HG03103 (cell line): Measurements from ENCODE around the gene FBXO28.

Source experiments
- ATAC-seq: cut with Tn5 transposase; IDR thresholded peaks from one replicate; pipeline ENCODE4 v1.9.1; 2021; ENCODE audit warnings: low read depth; ENCODE audit not compliant: unreplicated experiment

The FBXO28 gene

DNA sequence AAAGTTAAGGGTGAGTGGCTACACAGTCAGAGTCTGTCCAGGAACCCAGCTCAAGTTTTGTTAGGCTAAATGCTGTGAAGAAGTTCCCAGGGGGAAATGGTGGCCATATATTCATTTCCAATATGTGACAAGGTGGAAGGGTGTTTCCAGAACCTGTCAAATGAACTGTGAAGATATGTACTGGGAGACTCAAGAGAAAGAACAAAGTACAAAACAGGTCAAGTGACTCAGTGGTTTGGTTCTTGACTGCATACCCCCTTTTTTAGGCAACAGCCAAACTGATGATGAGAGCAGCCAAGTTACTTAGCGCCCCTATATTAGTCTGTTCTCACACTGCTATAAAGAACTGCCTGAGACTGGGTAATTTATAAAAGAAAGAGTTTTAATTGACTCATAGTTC, 18.6 kb upstream of the FBXO28 start:
- no peak for ATAC-seq

DNA sequence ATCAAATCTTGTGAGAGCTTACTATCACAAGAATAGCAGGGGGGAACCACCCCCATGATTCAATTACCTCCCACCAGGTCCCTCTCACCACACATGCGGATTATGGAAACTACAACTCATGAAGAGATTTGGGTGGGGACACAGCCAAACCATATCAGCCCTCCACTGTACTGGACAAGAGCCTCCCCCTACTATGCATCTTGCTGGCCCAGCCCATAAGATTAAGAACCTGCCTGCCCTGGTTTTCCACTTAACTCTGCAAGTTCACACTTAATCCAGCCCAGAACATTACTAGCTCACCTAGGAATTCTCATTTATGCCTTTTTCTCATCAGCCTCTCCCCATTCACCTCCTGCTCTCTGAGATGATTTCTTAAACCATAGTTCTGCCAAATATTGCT, 18.0 kb upstream of the FBXO28 start:
- no peak for ATAC-seq

DNA sequence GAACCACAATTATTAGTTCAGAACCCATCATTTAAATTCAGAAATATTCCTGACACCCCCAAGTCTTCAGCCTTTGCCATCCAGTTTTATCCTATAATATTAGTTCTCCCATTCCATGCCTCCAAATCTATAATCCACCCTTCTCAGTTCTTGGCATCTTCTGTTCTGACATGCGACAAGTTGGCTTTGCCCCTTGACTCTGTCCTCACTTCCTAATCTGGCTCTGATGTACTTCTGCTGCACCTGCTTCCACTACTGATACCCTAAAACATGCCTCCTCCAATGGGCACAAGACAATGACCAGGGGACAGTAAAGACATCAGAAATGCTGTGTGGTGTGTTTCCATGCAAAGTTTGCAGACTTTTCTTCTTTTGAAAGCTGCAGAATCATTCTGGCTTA, 17.1 kb upstream of the FBXO28 start:
- no peak for ATAC-seq

DNA sequence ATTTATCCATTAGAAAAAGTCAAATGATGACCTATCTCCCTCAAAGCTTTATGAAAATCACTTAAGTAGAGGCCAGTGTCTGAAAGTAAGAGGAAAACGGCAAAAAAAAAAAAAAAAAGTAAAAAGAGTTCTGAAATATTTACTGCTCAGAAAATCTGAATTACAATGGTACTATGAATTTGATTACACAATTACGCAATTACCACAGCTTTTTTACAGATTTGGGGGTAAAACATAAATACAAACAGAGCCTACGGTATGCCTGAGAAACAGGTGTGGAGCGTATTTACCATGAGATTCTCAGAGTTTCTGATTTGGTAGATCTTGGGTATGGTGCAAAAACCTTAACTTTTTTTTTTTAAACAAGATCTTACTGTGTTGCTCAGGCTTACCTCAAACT, 15.9 kb upstream of the FBXO28 start:
- no peak for ATAC-seq

- peak; percentile 91 for ATAC-seq
Observed at GRCh38 chr1:224106568-224107281, 7.2 kb upstream of the FBXO28 start.

- no peak for ATAC-seq
Observed at GRCh38 chr1:224107282-224107625, 6.7 kb upstream of the FBXO28 start.

- ATAC-seq, result no peak
Observed at GRCh38 chr1:224108991-224109390, 4.9 kb upstream of the FBXO28 start.

DNA sequence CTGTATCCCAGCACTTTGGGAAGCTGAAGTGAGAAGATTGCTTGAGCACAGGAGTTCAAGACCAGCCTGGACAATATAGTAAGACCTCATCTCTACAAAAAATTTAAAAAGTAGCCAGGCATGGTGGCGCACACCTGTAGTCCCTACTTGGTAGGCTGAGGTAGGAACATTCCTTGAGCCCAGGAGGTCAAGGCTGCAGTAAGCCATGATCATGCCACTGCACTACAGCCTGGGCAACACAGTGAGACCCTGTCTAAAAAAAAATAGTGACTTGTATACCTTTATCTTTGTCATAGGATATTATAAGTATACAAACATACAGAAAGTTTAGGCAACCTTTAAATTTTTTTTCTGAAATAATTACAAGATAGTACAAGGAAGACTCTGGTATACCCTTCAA, 3.9 kb upstream of the FBXO28 start:
- ATAC-seq, result no peak

DNA sequence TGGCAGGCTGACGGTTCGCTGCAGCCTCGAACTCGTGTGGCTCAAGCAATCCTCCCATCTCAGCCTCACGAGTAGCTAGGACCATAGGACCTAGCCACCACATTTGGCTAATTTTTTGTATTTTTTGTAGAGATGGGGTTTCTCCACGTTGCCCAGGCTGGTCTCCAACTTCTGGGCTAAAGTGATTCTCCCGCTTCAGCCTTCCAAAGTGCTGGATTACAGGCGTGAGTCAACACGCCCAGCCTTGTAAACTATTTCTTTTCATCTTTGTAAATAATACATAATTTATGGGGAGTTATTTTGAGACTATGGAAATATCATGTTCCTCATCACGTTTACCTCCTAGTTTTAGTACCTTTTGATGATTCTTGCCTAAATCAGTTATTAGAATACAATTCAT, 906 bp upstream of the FBXO28 start:
- ATAC-seq, result no peak

DNA sequence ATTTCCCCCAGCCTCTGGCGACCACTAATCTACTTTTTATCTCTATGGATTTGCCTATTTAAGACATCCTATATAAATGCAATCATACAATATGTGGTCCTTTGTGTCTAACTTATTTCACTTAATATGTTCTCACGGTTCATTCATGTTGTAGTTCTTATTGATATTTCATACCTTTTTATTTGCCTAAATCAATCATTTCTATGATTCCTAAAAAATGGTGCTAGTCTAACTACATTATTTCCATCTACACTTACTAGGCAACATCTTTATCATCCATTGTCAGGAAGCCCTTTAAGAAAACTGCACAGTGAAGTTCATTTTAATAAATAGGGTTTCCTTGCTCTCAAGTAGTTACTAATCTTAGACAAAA, 380 bp upstream of the FBXO28 start:
- no peak for ATAC-seq

GRCh38 chr1:224114787-224115175, 870 bp downstream of the FBXO28 start:
- ATAC-seq, result no peak

DNA sequence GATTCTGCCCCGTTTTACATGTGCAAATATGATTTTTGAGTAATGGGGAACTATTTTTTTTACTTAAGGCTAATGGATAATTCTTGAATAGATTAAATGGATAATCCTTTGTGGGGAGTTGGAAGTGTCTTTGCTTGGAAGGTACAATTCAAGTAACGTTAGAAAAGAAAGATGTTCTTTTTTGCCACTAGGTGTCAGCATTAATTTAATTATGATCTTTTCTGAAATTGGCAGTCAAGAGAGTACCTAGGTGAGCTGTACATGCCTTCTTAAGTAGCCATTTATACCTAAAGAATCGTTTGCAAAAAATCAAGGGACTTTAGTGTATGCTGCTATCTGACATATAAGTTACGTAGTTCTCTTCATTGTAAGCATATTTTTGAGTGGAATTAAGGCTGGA, 2.2 kb downstream of the FBXO28 start:
- no peak for ATAC-seq

GRCh38 chr1:224118688-224119087, 4.8 kb downstream of the FBXO28 start:
- ATAC-seq, result no peak

GRCh38 chr1:224123136-224123535, 9.2 kb downstream of the FBXO28 start:
- no peak for ATAC-seq

- no peak for ATAC-seq
Observed at GRCh38 chr1:224124220-224124619, 10.3 kb downstream of the FBXO28 start.

GRCh38 chr1:224127925-224128819, 14.3 kb downstream of the FBXO28 start:
- ATAC-seq, result no peak

DNA sequence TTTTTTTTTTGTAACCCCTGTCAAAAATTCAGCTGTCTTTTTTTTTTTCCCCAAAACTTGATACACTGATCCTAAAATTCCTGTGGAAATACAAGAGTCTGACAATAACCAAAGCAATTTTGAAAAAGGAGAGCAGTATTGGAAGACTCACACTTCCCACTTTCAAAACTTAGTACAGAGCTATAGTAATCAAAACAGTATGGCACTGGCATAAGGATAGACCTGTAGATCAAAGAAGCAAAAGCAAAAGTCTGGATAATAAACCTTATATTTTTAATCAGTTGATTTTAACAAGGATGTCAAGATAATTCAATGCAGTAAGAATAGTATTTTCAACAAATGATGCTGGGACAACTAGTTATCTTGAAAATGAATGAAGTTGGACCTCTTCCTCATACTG, 17.3 kb downstream of the FBXO28 start:
- no peak for ATAC-seq

- no peak for ATAC-seq
Observed at GRCh38 chr1:224132901-224133300, 19.0 kb downstream of the FBXO28 start.

- ATAC-seq, result no peak
Observed at GRCh38 chr1:224133741-224134299, 19.9 kb downstream of the FBXO28 start.

DNA sequence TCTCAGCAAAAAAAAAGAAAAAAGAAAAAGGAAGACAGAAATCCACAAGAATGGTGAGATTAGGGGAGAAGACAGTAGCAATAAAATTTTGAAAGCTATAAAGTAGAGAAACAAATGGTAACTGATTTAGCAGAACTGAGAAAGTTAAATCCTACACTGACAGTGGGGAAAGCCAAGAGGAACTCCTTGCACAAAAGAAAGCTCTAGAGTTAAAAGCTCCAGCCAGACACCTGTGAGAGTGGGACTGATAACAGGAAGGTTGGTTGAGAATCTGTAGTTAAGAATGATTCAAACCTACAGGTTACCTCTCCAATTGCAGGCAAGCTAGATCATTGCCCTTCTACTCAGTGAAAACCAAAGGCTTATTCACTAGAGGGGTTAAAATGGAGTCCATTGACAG, 23.6 kb downstream of the FBXO28 start:
- ATAC-seq, result no peak

DNA sequence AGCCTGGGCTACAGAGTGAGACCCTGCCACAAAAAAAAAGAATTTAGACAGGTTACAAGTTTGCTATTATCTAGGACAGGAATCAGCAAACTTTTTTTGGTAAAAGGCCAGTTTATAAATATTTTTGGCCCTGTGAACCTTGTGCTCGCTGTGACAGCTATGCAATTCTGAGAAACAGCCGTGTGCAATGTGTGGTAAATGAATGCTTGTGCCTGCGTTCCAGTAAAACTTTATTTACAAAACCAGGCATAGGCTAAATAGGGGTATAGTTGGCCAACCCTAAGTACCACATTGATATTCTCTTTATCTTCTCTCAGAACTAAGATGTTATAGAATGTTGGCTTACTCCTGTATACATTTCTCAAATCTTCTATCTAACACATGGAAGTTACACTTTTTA, 24.3 kb downstream of the FBXO28 start:
- ATAC-seq, result no peak

DNA sequence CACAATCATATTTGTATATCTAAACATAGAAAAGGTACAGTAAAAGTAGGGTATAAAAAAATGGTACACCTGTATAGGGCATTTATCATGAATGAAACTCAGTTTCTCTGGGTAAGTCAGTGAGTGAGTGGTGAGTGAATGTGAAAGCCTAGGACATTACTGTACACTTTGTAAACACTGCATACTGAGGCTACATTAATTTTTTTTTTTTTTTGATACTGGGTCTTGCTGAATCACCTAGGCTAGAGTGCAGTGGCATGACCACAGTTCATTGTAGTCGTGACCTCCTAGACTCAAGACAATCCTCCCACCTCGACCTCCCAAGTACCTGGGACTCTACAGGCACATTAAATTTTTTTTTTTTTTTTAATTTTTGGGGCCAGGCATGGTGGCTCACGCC, 27.8 kb downstream of the FBXO28 start:
- no peak for ATAC-seq
